Activated CD4-positive, alpha-beta memory T cell treated with anti-CD3 and anti-CD28 coated beads for 36 hours (primary cell): Measurements from ENCODE around the gene FAM78B. TPM values are rescaled to one million over a fixed set of nuclear protein-coding genes. Genes with fewer than 3 reads are reported as not detected.
A peak's percentile ranks its signal among the peaks of the same experiment; 100 is the strongest.

Source experiments
- CTCF ChIA-PET: fragments of 350-600 bp; sonication (Branson Sonifier 250); formaldehyde crosslinking; loops from one replicate; lab custom pipeline; 2021; ENCODE audit warnings: antibody characterized with exemption, inconsistent platforms; lab: Charles Lee
- POLR2A ChIA-PET: fragments of 350-600 bp; sonication (Branson Sonifier 250); formaldehyde crosslinking; loops from one replicate; lab custom pipeline; 2021; ENCODE audit warnings: antibody characterized with exemption; lab: Charles Lee
- DNase-seq: peaks from one replicate; pipeline ENCODE4 v3.0.0-alpha.2; 2020
- H3K27ac Mint-ChIP-seq: one replicate; pipeline ENCODE4 v1.8.0; 2021; ENCODE audit warnings: mixed read lengths
- H3K27me3 Mint-ChIP-seq: one replicate; pipeline ENCODE4 v1.8.0; 2021; ENCODE audit warnings: mixed read lengths
- H3K36me3 Mint-ChIP-seq: one replicate; pipeline ENCODE4 v1.8.0; 2021; ENCODE audit warnings: mixed read lengths
- H3K4me1 Mint-ChIP-seq: one replicate; pipeline ENCODE4 v1.8.0; 2021; ENCODE audit warnings: low read depth, mixed read lengths
- H3K4me3 Mint-ChIP-seq: one replicate; pipeline ENCODE4 v1.8.0; 2021; ENCODE audit warnings: mild to moderate bottlenecking, mixed read lengths
- H3K9me3 Mint-ChIP-seq: one replicate; pipeline ENCODE4 v1.8.0; 2021; ENCODE audit warnings: mixed read lengths
- intact Hi-C: fragments of 100-400 bp; cut with micrococcal nuclease; formaldehyde crosslinking; loops from one replicate; pipeline ENCODE4 v1.15.1; 2023
- total RNA-seq, 2 experiments: library from RNA; stranded (reverse); gene quantifications; one replicate each; pipeline ENCODE4 v1.2.3, GENCODE V29; 2021

The FAM78B gene
- total RNA-seq, 2 experiments from 2014 or later: 0.24 to 0.27 TPM

DNA sequence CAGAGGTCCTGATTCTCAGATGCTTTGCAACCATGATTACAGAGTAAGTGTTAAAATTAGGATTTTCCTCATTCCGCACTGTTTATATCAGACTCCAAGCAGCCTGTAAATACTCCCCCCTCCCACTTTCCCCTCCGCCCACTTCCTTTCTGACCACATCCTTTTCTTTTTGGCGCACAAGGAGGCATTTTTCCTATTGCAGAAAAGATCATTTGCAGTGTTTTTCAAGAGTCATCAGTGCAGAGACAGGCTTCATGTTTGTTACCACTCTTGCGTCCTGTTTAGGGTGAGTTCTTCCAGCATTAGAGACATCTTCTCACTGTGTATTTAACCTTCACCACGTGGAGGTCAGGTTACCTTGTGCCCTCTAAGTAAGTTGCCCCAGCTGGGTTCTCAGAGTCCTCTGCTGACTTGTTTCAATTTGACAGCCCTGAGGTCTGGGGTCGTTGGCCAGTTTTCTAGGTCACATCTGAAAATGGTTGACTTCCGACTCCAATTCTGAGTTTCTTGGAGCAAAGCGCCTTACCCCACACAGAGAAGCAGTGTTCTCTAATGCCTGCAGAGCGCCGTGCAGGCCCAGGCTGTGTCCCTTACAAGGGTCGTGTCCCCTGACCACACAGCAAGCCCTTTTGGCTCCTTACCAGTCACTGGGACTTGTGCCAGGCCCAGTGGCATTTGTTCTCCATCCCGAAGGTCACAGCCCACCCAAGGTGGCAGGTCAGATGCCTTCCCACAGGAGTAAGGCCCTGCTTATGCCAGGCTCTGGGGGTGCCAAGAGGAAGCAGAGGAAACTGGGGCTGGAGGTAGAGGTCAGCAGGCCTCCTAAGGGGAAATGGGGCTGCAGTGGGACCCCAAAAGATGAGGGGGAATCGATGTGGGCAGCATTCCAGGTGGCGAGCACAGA is 85.6 kb downstream of the FAM78B start:
- intact Hi-C loops: loop anchor here (2.0 to 10.0 kb wide), 6 partner anchors 86 to 756 kb away; partner anchors contain the start of genes FAM78B and POGK
- H3K4me1 Mint-ChIP-seq: peaks cover 37% of the 10 kb centered on the region
- no peaks in the 10 kb centered on the region for H3K27me3 Mint-ChIP-seq
- POLR2A ChIA-PET: no interaction called here
- DNase-seq: peak; percentile 50
- H3K27ac Mint-ChIP-seq: peak overlapping the region; percentile 67
- H3K36me3 Mint-ChIP-seq: no peaks in the 10 kb centered on the region
- CTCF ChIA-PET: interaction anchor here (0.6 kb wide), 1 partner anchor 398 kb away, joined by 3 read pairs; no protein-coding TSS in a partner anchor
- H3K9me3 Mint-ChIP-seq: no peaks in the 10 kb centered on the region
- peak overlapping the region; percentile 18 for H3K4me3 Mint-ChIP-seq

DNA sequence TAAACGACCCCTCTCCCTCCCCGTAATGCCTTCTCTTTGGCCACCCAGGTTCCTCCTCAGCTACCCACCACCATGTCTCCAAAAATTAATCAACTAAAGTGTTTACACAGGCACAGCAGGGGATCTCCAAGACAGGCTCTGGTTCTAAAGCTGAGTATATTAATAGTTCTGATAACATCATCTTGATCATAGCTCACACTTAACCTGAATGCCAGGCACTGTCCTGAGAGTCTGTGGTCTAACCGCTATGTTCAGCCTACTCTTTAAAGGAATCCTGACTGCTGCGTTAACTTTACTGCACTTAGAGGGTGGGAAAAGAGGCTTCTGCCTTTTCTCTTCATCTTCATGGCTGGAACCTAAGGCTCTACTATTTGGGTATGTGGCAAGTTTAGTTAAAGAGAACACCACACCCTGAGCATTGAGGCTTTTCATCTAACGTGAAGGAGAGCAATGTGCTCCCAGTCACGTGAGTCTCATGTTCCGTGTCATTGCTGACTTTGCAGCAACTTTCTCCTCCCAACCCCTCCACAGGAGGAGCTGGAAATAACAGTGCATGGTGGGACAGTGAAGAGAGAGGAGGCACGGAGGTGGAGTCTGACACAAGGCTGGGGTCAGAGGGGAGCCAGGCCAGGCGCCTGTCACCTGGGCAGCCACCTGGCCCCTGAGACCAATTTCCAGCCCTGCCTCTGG is 86.4 kb downstream of the FAM78B start:
- intact Hi-C loops: loop anchor here (2.0 to 10.0 kb wide), 6 partner anchors 86 to 757 kb away; partner anchors contain the start of genes FAM78B and POGK
- CTCF ChIA-PET: interaction anchor here (0.6 kb wide), 1 partner anchor 398 kb away, joined by 3 read pairs; no protein-coding TSS in a partner anchor

DNA sequence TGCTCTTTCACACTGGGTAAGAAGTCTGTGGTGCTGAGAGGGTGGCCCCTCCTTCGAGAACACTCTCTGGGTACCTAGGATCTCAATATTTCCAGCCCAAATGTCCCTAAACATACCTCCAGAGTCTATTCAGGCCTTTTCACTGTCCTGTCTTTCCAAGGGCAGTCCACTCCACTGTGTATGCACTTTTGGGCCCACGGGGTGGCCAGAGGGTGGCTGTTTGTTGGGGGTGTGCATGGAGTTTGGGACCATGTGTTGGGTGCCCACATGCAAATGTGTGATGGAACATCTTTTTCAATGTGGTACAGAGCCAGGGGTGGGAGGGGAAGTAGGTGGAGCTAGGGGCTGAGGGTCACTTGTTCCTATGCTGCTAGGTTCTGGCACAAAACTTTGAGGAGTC is 87.5 kb downstream of the FAM78B start:
- peaks cover 35% of the 10 kb centered on the region for H3K4me1 Mint-ChIP-seq
- intact Hi-C loops: no loop called here
- no peak for DNase-seq
- H3K27me3 Mint-ChIP-seq: no peaks in the 10 kb centered on the region
- H3K4me3 Mint-ChIP-seq: no peak overlapping the region
- no peaks in the 10 kb centered on the region for H3K36me3 Mint-ChIP-seq
- H3K27ac Mint-ChIP-seq: no peak overlapping the region
- no peaks in the 10 kb centered on the region for H3K9me3 Mint-ChIP-seq
- ChIA-PET POLR2A (no interaction called here), CTCF (no interaction called here)

More for the DNA sequence above, 86.4 kb downstream of the FAM78B start:
- POLR2A ChIA-PET: no interaction called here
- peak overlapping the region; percentile 67 for H3K27ac Mint-ChIP-seq
- no peaks in the 10 kb centered on the region for H3K9me3 Mint-ChIP-seq
- no peaks in the 10 kb centered on the region for H3K36me3 Mint-ChIP-seq
- H3K4me1 Mint-ChIP-seq: peaks cover 36% of the 10 kb centered on the region
- DNase-seq: peak; percentile 26
- no peaks in the 10 kb centered on the region for H3K27me3 Mint-ChIP-seq
- H3K4me3 Mint-ChIP-seq: no peak overlapping the region

DNA sequence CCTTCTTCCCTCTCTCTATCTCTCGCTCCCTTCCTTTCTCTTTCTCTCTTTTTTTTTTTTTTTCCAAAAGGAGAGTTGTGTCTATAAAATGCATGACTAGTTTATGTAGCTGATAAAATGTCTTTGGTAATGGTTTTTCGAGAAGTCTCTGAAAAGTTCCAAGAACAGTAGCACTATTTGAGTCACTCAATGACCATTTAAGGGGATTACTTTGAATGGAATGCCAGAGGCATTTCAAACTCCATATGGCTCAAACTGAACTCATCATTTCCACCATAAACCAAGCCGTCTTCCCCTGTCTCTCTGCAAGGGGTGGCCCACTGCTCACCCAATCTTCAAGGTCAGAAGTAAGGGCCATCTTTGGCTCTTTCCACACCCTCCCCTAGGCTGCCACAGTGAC is 93.3 kb downstream of the FAM78B start:
- H3K9me3 Mint-ChIP-seq: no peaks in the 10 kb centered on the region
- no peaks in the 10 kb centered on the region for H3K4me1 Mint-ChIP-seq
- ChIA-PET CTCF (no interaction called here), POLR2A (no interaction called here)
- intact Hi-C loops: no loop called here
- H3K27me3 Mint-ChIP-seq: no peaks in the 10 kb centered on the region
- no peak overlapping the region for H3K27ac Mint-ChIP-seq
- no peaks in the 10 kb centered on the region for H3K36me3 Mint-ChIP-seq
- H3K4me3 Mint-ChIP-seq: no peak overlapping the region
- DNase-seq: no peak

DNA sequence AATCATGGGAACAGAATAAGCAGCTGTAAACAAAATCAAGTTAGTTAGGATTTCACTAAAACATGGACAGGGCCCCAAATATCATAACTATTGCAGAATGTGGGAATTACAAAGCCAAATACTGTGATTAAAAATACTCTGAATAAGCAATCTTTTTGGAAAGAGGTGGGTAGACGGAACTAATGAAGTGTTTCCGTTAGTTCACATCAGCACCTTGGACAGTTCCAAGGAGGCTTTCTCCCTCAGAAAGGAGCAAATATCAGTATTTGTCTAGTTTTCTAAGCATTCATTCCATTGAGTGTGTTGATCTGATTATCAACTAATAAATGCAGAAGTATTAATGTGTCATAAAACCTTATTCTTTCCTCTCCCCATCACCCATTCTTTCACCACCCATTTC is 97.4 kb downstream of the FAM78B start:
- no peaks in the 10 kb centered on the region for H3K27me3 Mint-ChIP-seq
- intact Hi-C loops: no loop called here
- no peaks in the 10 kb centered on the region for H3K4me1 Mint-ChIP-seq
- no peak overlapping the region for H3K27ac Mint-ChIP-seq
- no peak overlapping the region for H3K4me3 Mint-ChIP-seq
- H3K9me3 Mint-ChIP-seq: no peaks in the 10 kb centered on the region
- no peak for DNase-seq
- POLR2A ChIA-PET: no interaction called here
- CTCF ChIA-PET: no interaction called here
- no peaks in the 10 kb centered on the region for H3K36me3 Mint-ChIP-seq

- Mint-ChIP-seq H3K36me3 (no peaks in the 10 kb centered on the region), H3K27ac (no peak overlapping the region), H3K4me1 (no peaks in the 10 kb centered on the region), H3K27me3 (no peaks in the 10 kb centered on the region), H3K9me3 (no peaks in the 10 kb centered on the region), H3K4me3 (no peak overlapping the region)
- ChIA-PET POLR2A (no interaction called here), CTCF (no interaction called here)
- intact Hi-C loops: no loop called here
- DNase-seq: no peak
Measured at GRCh38 chr1:166066107-166066506, 100.7 kb downstream of the FAM78B start.

DNA sequence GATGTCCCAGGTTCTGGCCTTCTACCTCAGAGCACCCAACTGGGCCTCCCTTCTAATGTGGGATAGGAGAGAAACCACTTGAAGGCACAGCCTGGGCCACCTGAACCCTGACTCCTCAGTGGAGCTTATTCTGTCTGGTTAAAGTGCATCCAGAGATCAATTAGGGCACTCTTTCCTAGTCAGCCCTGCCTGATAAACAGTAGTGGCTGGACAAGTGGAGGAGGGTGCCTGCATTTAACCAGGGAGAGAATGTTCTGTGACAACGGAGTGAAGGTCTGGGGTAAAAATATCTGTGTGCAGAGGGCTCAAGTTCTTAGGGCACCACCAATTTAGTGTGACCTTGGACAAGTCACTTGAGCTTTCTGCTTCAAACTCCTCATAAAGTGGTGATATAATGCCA is 101.8 kb downstream of the FAM78B start:
- ChIA-PET CTCF (no interaction called here), POLR2A (no interaction called here)
- no peaks in the 10 kb centered on the region for H3K27me3 Mint-ChIP-seq
- H3K27ac Mint-ChIP-seq: no peak overlapping the region
- intact Hi-C loops: no loop called here
- no peaks in the 10 kb centered on the region for H3K9me3 Mint-ChIP-seq
- no peaks in the 10 kb centered on the region for H3K4me1 Mint-ChIP-seq
- H3K36me3 Mint-ChIP-seq: no peaks in the 10 kb centered on the region
- no peak overlapping the region for H3K4me3 Mint-ChIP-seq
- no peak for DNase-seq

- CTCF ChIA-PET: no interaction called here
- no peak overlapping the region for H3K27ac Mint-ChIP-seq
- H3K9me3 Mint-ChIP-seq: no peaks in the 10 kb centered on the region
- H3K4me1 Mint-ChIP-seq: no peaks in the 10 kb centered on the region
- DNase-seq: no peak
- intact Hi-C loops: no loop called here
- no peaks in the 10 kb centered on the region for H3K36me3 Mint-ChIP-seq
- POLR2A ChIA-PET: no interaction called here
- H3K27me3 Mint-ChIP-seq: no peaks in the 10 kb centered on the region
- H3K4me3 Mint-ChIP-seq: no peak overlapping the region
Measured at GRCh38 chr1:166064313-166064926, 102.4 kb downstream of the FAM78B start.

DNA sequence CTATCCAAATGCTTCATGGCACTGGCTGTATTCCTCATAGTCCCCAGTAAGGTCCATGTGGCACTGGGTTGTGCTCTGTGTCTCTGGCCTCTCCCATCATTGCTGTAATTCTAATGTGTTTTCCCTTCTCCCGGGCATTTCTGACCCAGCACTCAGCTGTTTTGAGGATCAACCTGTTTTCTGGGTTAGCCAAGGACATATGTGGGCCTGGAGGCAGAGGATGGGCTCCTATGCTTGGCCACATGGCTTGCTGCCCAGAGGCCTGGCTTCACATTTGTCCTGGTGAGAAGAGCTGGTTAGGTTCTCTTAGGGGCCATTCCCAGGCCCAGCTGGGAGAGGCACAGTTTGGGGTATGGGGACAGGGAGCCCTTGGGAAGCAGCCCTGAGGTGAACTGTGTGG is 103.1 kb downstream of the FAM78B start:
- no peaks in the 10 kb centered on the region for H3K27me3 Mint-ChIP-seq
- POLR2A ChIA-PET: no interaction called here
- H3K4me3 Mint-ChIP-seq: no peak overlapping the region
- no peaks in the 10 kb centered on the region for H3K9me3 Mint-ChIP-seq
- H3K27ac Mint-ChIP-seq: no peak overlapping the region
- CTCF ChIA-PET: no interaction called here
- DNase-seq: no peak
- H3K36me3 Mint-ChIP-seq: no peaks in the 10 kb centered on the region
- intact Hi-C loops: no loop called here
- H3K4me1 Mint-ChIP-seq: no peaks in the 10 kb centered on the region

DNA sequence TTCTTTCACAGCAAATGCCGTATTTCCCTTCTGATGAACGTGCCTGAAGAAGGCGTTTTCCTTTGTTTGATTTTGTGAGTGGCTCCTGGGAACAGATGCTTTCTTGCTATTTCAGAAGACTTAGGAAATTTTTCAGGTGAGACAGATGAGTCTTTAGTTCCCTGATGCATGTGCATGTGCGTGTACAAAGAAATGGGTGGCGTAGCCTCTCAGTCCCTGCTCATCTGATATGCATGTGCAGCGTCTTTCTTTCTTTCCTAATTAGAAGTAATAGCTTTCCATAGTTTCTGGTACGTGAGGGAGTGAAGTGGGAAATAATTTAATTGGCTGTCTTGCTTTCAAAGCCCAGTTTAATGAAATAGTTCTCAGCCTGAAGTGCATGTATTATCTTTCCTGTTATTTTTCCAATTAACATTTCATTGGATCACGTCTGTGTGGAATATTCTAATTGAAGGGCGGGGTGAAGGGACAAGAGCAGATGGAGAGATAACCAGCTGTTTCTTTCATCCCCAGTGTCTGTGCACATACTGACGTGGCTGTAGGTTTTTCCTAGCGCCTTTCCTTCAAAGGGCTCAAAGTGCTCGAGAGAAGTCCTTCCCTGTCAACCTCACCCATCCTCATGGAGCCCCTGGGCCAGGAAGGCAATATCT is 104.3 kb downstream of the FAM78B start:
- no peak for DNase-seq
- no peak overlapping the region for H3K27ac Mint-ChIP-seq
- no peaks in the 10 kb centered on the region for H3K4me1 Mint-ChIP-seq
- intact Hi-C loops: no loop called here
- no peak overlapping the region for H3K4me3 Mint-ChIP-seq
- H3K36me3 Mint-ChIP-seq: no peaks in the 10 kb centered on the region
- CTCF ChIA-PET: no interaction called here
- no peaks in the 10 kb centered on the region for H3K9me3 Mint-ChIP-seq
- POLR2A ChIA-PET: no interaction called here
- H3K27me3 Mint-ChIP-seq: no peaks in the 10 kb centered on the region

- Mint-ChIP-seq H3K4me3 (no peak overlapping the region), H3K36me3 (no peaks in the 10 kb centered on the region), H3K9me3 (no peaks in the 10 kb centered on the region), H3K4me1 (no peaks in the 10 kb centered on the region), H3K27ac (no peak overlapping the region), H3K27me3 (peaks cover 8% of the 10 kb centered on the region)
- intact Hi-C loops: no loop called here
- ChIA-PET POLR2A (no interaction called here), CTCF (no interaction called here)
- no peak for DNase-seq
Measured at GRCh38 chr1:166057650-166058049, 109.2 kb downstream of the FAM78B start.

DNA sequence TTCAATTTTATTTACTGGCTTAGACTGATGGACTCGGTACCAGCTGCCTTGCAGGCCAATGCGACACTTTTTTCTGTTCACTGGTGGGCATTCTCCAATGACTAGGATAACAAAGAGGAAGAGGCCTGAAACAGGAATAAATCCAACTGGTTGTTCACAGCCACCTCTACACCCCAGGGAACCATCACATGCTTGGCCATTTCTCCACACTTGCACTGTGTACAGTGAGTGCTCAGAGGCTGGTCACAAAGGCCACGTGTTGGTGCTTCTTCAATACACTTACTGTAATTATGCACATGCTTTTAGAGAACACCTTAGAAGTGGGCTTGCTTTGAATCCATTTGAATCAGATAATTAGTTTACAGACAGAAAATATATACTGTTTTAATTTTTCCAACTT is 113.4 kb downstream of the FAM78B start:
- ChIA-PET CTCF (no interaction called here), POLR2A (no interaction called here)
- Mint-ChIP-seq H3K27ac (no peak overlapping the region), H3K4me3 (no peak overlapping the region), H3K4me1 (no peaks in the 10 kb centered on the region), H3K9me3 (no peaks in the 10 kb centered on the region), H3K27me3 (peaks cover 12% of the 10 kb centered on the region), H3K36me3 (no peaks in the 10 kb centered on the region)
- intact Hi-C loops: no loop called here
- no peak for DNase-seq
